H1 (cell line): ENCODE measurements around the gene CRACDL. TPM values are rescaled to one million over a fixed set of nuclear protein-coding genes. Genes with fewer than 3 reads are reported as not detected.

Experiments used
- ASH2L ChIP-seq: fragments of 200-600, 300-600 bp; sonication (generic); IDR thresholded peaks from one replicate; pipeline ENCODE4 v1.7.1; 2017; ENCODE audit warnings: low read length
- BACH1 ChIP-seq: IDR thresholded peaks from 2 replicates; pipeline ENCODE4 v1.6.1; 2012; ENCODE audit warnings: low read length, improper control_type of control experiment
- CHD1 ChIP-seq: IDR thresholded peaks from 2 replicates; pipeline ENCODE4 v1.6.1; 2012; ENCODE audit warnings: low read depth, low read length, improper control_type of control experiment
- CHD2 ChIP-seq: IDR thresholded peaks from 2 replicates; pipeline ENCODE4 v1.6.1; 2012; ENCODE audit warnings: low read length, improper control_type of control experiment
- PHF8 ChIP-seq: fragments of 200-600 bp; sonication (generic); conservative IDR thresholded peaks from 2 replicates; pipeline ENCODE4 v1.7.1; 2012; ENCODE audit warnings: low read depth, mild to moderate bottlenecking, inconsistent platforms, low read length, moderate library complexity
- SIRT6 ChIP-seq: IDR thresholded peaks from one replicate; pipeline ENCODE4 v1.7.1; 2012; ENCODE audit warnings: low read length, inconsistent platforms
- SP4 ChIP-seq: IDR thresholded peaks from 2 replicates; pipeline ENCODE4 v1.6.1; 2012; ENCODE audit warnings: low read length, inconsistent platforms
- polyA plus RNA-seq, 7 experiments: library from polyadenylated mRNA; depleted of rRNA in 3 of 7; stranded (reverse) in 5 of 7; unstranded in 2 of 7; fragments of >200 nt in 5 of 7; fragments of 200-250 nt in 2 of 7; gene quantifications; 1 replicate in 5 of 7; 2 replicates in 1 of 7; 4 replicates in 1 of 7; pipeline versions ENCODE4 v1.2.1 to v1.2.3, GENCODE V29; 2011 to 2013; ENCODE audit warnings: missing spikeins in 2 of 7, mixed read lengths in 2 of 7
- total RNA-seq: library from RNA; stranded (reverse); fragmentation: NEBNext Ultra II Directional; extraction: Animal tissue kit (Norgen Biotek cat#: 25700); gene quantifications from 2 replicates; pipeline ENCODE4 v1.2.1, GENCODE V29; 2021
- TF ChIP-seq, protein P1 (sequence below), 3 experiments: IDR thresholded peaks; 1 replicate in 2 of 3; 2 replicates in 1 of 3; pipeline versions ENCODE4 v1.5.1 to v1.6.1; 2011; ENCODE audit warnings: low read length in 3 of 3, mild to moderate bottlenecking in 3 of 3, inconsistent platforms in 2 of 3, low read depth in 1 of 3, moderate library complexity in 1 of 3; ENCODE audit not compliant: insufficient read depth in 1 of 3; ENCODE audit errors: control extremely low read depth in 1 of 3

The CRACDL gene
- total and polyA plus RNA-seq, 2 of the 8 experiments (the other 6 are each of a cell fraction or from before 2014, with no cell fraction given), result 0.07 to 0.38 TPM

DNA sequence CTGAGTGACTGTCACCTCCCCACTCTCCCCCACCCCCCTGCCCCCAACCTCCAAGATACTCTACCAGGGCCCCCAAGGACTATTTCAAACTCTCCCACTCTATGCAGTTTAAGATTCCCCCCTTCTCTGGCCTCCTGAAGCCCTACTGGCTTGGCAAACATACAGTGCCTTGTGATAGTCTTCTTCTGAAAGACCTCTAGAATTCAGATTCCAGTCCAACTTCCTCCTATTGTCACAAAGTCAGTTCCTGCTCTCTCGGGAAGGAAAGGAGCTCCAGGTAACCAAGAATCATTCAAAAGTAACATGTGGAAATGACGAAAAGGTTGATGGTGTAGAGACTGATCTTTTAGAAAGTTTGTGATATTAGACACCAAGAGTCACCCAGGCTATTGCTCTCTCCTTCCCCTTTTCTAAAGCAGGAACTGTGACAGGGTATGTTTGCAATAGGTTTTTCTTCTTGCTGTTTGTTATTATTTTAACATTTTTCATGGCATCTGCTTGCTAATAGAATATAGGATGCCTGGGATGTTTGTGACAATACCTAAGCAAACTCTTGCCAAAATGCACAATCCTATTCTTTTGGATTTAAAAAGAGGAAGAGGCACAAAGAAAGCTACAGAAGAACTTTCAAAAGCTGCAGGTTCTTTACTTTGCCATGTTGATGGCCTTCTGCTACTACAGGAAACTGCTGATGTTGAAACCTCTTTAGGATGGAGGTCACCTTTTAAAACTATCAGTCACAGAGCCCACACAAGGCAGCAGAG lies 111.6 kb downstream of the CRACDL start (continued):
- TF ChIP-seq, protein P1, sequence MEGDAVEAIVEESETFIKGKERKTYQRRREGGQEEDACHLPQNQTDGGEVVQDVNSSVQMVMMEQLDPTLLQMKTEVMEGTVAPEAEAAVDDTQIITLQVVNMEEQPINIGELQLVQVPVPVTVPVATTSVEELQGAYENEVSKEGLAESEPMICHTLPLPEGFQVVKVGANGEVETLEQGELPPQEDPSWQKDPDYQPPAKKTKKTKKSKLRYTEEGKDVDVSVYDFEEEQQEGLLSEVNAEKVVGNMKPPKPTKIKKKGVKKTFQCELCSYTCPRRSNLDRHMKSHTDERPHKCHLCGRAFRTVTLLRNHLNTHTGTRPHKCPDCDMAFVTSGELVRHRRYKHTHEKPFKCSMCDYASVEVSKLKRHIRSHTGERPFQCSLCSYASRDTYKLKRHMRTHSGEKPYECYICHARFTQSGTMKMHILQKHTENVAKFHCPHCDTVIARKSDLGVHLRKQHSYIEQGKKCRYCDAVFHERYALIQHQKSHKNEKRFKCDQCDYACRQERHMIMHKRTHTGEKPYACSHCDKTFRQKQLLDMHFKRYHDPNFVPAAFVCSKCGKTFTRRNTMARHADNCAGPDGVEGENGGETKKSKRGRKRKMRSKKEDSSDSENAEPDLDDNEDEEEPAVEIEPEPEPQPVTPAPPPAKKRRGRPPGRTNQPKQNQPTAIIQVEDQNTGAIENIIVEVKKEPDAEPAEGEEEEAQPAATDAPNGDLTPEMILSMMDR (IDR thresholded peaks at IDR 0.05; ENCODE audit: control extremely low read depth in 1 of 3, insufficient read depth in 1 of 3, low read depth in 1 of 3, low read length in 3 of 3), result no peak
- TF ChIP-seq ASH2L, result no peak
- TF ChIP-seq BACH1, result no peak
- no peak for TF ChIP-seq SIRT6
- no peak for TF ChIP-seq CHD1
- no peak for TF ChIP-seq CHD2
- TF ChIP-seq PHF8, result no peak
- no peak for TF ChIP-seq SP4
